Measurements from ENCODE around the gene PTGER2.

GRCh38 chr14:52296378-52296777 is 17.7 kb upstream of the PTGER2 start:
- no peak for TF ChIP-seq SP1 (IDR thresholded peaks at IDR 0.05; ENCODE audit: low read depth)
- TF ChIP-seq CTCF (IDR thresholded peaks at IDR 0.05 in 2 of 3, conservative IDR thresholded peaks at IDR 0.05 in 1 of 3; ENCODE audit: borderline replicate concordance in 1 of 3, insufficient read depth in 1 of 3, low read depth in 2 of 3, low read length in 2 of 3), result no peak
- no peak for TF ChIP-seq MAX (IDR thresholded peaks at IDR 0.05)
- no peak for TF ChIP-seq POLR2A (IDR thresholded peaks at IDR 0.05; ENCODE audit: borderline replicate concordance, extremely low read depth, insufficient read depth, insufficient read length)
- TF ChIP-seq REST (IDR thresholded peaks at IDR 0.05; ENCODE audit: low read depth), result no peak
- no peak for TF ChIP-seq ZFX (IDR thresholded peaks at IDR 0.05)
- TF ChIP-seq YY1 (IDR thresholded peaks at IDR 0.05; ENCODE audit: extremely low read depth, insufficient replicate concordance, low read depth, low read length), result no peak
- TF ChIP-seq CEBPB (IDR thresholded peaks at IDR 0.05; ENCODE audit: low read depth), result no peak
- TF ChIP-seq FOSL1 (IDR thresholded peaks at IDR 0.05; ENCODE audit: low read depth), result no peak
- TF ChIP-seq EGR1 (IDR thresholded peaks at IDR 0.05; ENCODE audit: low read depth), result no peak
- TF ChIP-seq POLR2AphosphoS5 (IDR thresholded peaks at IDR 0.05; ENCODE audit: low read depth, low read length), result no peak
- TF ChIP-seq EZH2phosphoT487 (IDR thresholded peaks at IDR 0.05; ENCODE audit: borderline replicate concordance), result no peak
- TF ChIP-seq EZH2 (IDR thresholded peaks at IDR 0.05), result no peak
- TF ChIP-seq SRF (IDR thresholded peaks at IDR 0.05; ENCODE audit: low read depth), result no peak
